H1 (cell line): ENCODE measurements around the gene C1orf87.

Source experiments
- JUN ChIP-seq: IDR thresholded peaks from 2 replicates; pipeline ENCODE4 v1.6.1; 2011; ENCODE audit warnings: low read depth, mild to moderate bottlenecking, improper control_type of control experiment, low read length
- PHF8 ChIP-seq: fragments of 200-600 bp; sonication (generic); conservative IDR thresholded peaks from 2 replicates; pipeline ENCODE4 v1.7.1; 2012; ENCODE audit warnings: low read depth, mild to moderate bottlenecking, inconsistent platforms, low read length, moderate library complexity

GRCh38 chr1:59949648-59950047 lies 123.9 kb downstream of the C1orf87 start:
- TF ChIP-seq JUN, result no peak
- no peak for TF ChIP-seq PHF8
